ENCODE data around the gene LYSMD3.
A peak's percentile ranks its signal among the peaks of the same experiment; 100 is the strongest.

LYSMD3 gene

GRCh38 chr5:90494043-90494442 is 35.3 kb downstream of the LYSMD3 start:
- Histone ChIP-seq H3K27ac (ENCODE audit: insufficient read depth, low read depth, low read length, poor library complexity, severe bottlenecking) (no peak overlapping the region), H3K4me3 (ENCODE audit: insufficient read depth, low read depth, low read length) (no peak overlapping the region), H3K36me3 (ENCODE audit: control insufficient read depth, insufficient read depth, low read length) (no peaks in the 10 kb centered on the region), H3K9me3 (ENCODE audit: control insufficient read depth, low read length) (no peaks in the 10 kb centered on the region), H3K4me1 (ENCODE audit: control insufficient read depth, insufficient read depth, low read length) (no peaks in the 10 kb centered on the region), H3K27me3 (ENCODE audit: control insufficient read depth, insufficient read depth, low read length, poor library complexity, severe bottlenecking) (no peaks in the 10 kb centered on the region)

GRCh38 chr5:90488791-90489190 is 40.6 kb downstream of the LYSMD3 start:
- no peaks in the 10 kb centered on the region for H3K4me1 ChIP-seq (ENCODE audit: control insufficient read depth, insufficient read depth, low read length)
- no peaks in the 10 kb centered on the region for H3K36me3 ChIP-seq (ENCODE audit: control insufficient read depth, insufficient read depth, low read length)
- no peak overlapping the region for H3K27ac ChIP-seq (ENCODE audit: insufficient read depth, low read depth, low read length, poor library complexity, severe bottlenecking)
- H3K27me3 ChIP-seq (ENCODE audit: control insufficient read depth, insufficient read depth, low read length, poor library complexity, severe bottlenecking) = no peaks in the 10 kb centered on the region
- H3K4me3 ChIP-seq (ENCODE audit: insufficient read depth, low read depth, low read length) = no peak overlapping the region
- 83 to 100% methylated on average over 1 to 2 of the region's 2 CpGs for WGBS, 2 experiments
- H3K9me3 ChIP-seq (ENCODE audit: control insufficient read depth, low read length) = no peaks in the 10 kb centered on the region

GRCh38 chr5:90484540-90484939 is 44.8 kb downstream of the LYSMD3 start:
- no peak overlapping the region for H3K27ac ChIP-seq (ENCODE audit: insufficient read depth, low read depth, low read length, poor library complexity, severe bottlenecking)
- H3K27me3 ChIP-seq (ENCODE audit: control insufficient read depth, insufficient read depth, low read length, poor library complexity, severe bottlenecking) = no peaks in the 10 kb centered on the region
- WGBS, 2 experiments = 81% methylated on average over 3 of the region's 3 CpGs
- no peak overlapping the region for H3K4me3 ChIP-seq (ENCODE audit: insufficient read depth, low read depth, low read length)
- H3K9me3 ChIP-seq (ENCODE audit: control insufficient read depth, low read length) = no peaks in the 10 kb centered on the region
- H3K36me3 ChIP-seq (ENCODE audit: control insufficient read depth, insufficient read depth, low read length) = no peaks in the 10 kb centered on the region
- H3K4me1 ChIP-seq (ENCODE audit: control insufficient read depth, insufficient read depth, low read length) = no peaks in the 10 kb centered on the region

GRCh38 chr5:90483206-90483605 is 46.2 kb downstream of the LYSMD3 start:
- Histone ChIP-seq H3K4me3 (ENCODE audit: insufficient read depth, low read depth, low read length) (no peak overlapping the region), H3K4me1 (ENCODE audit: control insufficient read depth, insufficient read depth, low read length) (no peaks in the 10 kb centered on the region), H3K27me3 (ENCODE audit: control insufficient read depth, insufficient read depth, low read length, poor library complexity, severe bottlenecking) (no peaks in the 10 kb centered on the region), H3K9me3 (ENCODE audit: control insufficient read depth, low read length) (no peaks in the 10 kb centered on the region), H3K36me3 (ENCODE audit: control insufficient read depth, insufficient read depth, low read length) (no peaks in the 10 kb centered on the region), H3K27ac (ENCODE audit: insufficient read depth, low read depth, low read length, poor library complexity, severe bottlenecking) (no peak overlapping the region)
- WGBS, 2 experiments = 93 to 95% methylated on average over 8 of the region's 8 CpGs

- 100% methylated on average over 1 of the region's 1 CpG for WGBS, 2 experiments
- Histone ChIP-seq H3K36me3 (ENCODE audit: control insufficient read depth, insufficient read depth, low read length) (no peaks in the 10 kb centered on the region), H3K4me1 (ENCODE audit: control insufficient read depth, insufficient read depth, low read length) (peaks cover 7% of the 10 kb centered on the region), H3K9me3 (ENCODE audit: control insufficient read depth, low read length) (no peaks in the 10 kb centered on the region), H3K27ac (ENCODE audit: insufficient read depth, low read depth, low read length, poor library complexity, severe bottlenecking) (no peak overlapping the region), H3K4me3 (ENCODE audit: insufficient read depth, low read depth, low read length) (no peak overlapping the region), H3K27me3 (ENCODE audit: control insufficient read depth, insufficient read depth, low read length, poor library complexity, severe bottlenecking) (peaks cover 6% of the 10 kb centered on the region)
Measured at GRCh38 chr5:90480699-90481098, 48.7 kb downstream of the LYSMD3 start.

GRCh38 chr5:90479611-90480385 is 49.6 kb downstream of the LYSMD3 start:
- Histone ChIP-seq H3K27me3 (ENCODE audit: control insufficient read depth, insufficient read depth, low read length, poor library complexity, severe bottlenecking) (peaks cover 15% of the 10 kb centered on the region), H3K4me1 (ENCODE audit: control insufficient read depth, insufficient read depth, low read length) (peaks cover 7% of the 10 kb centered on the region), H3K27ac (ENCODE audit: insufficient read depth, low read depth, low read length, poor library complexity, severe bottlenecking) (no peak overlapping the region), H3K9me3 (ENCODE audit: control insufficient read depth, low read length) (no peaks in the 10 kb centered on the region), H3K36me3 (ENCODE audit: control insufficient read depth, insufficient read depth, low read length) (no peaks in the 10 kb centered on the region), H3K4me3 (ENCODE audit: insufficient read depth, low read depth, low read length) (no peak overlapping the region)

GRCh38 chr5:90477621-90478215 is 51.7 kb downstream of the LYSMD3 start:
- 86 to 87% methylated on average over 7 to 8 of the region's 8 CpGs for WGBS, 2 experiments
- no peak overlapping the region for H3K4me3 ChIP-seq (ENCODE audit: insufficient read depth, low read depth, low read length)
- H3K27me3 ChIP-seq (ENCODE audit: control insufficient read depth, insufficient read depth, low read length, poor library complexity, severe bottlenecking) = peaks cover 24% of the 10 kb centered on the region
- H3K27ac ChIP-seq (ENCODE audit: insufficient read depth, low read depth, low read length, poor library complexity, severe bottlenecking) = no peak overlapping the region
- peaks cover 7% of the 10 kb centered on the region for H3K4me1 ChIP-seq (ENCODE audit: control insufficient read depth, insufficient read depth, low read length)
- H3K9me3 ChIP-seq (ENCODE audit: control insufficient read depth, low read length) = no peaks in the 10 kb centered on the region
- H3K36me3 ChIP-seq (ENCODE audit: control insufficient read depth, insufficient read depth, low read length) = no peaks in the 10 kb centered on the region

GRCh38 chr5:90477073-90477472 is 52.3 kb downstream of the LYSMD3 start:
- H3K27me3 ChIP-seq (ENCODE audit: control insufficient read depth, insufficient read depth, low read length, poor library complexity, severe bottlenecking) = peaks cover 24% of the 10 kb centered on the region
- no peak overlapping the region for H3K4me3 ChIP-seq (ENCODE audit: insufficient read depth, low read depth, low read length)
- 6 to 11% methylated on average over 2 of the region's 2 CpGs for WGBS, 2 experiments

GRCh38 chr5:90476391-90476790 is 53.0 kb downstream of the LYSMD3 start:
- H3K36me3 ChIP-seq (ENCODE audit: control insufficient read depth, insufficient read depth, low read length) = no peaks in the 10 kb centered on the region
- H3K4me3 ChIP-seq (ENCODE audit: insufficient read depth, low read depth, low read length) = no peak overlapping the region
- H3K27ac ChIP-seq (ENCODE audit: insufficient read depth, low read depth, low read length, poor library complexity, severe bottlenecking) = no peak overlapping the region
- peaks cover 7% of the 10 kb centered on the region for H3K4me1 ChIP-seq (ENCODE audit: control insufficient read depth, insufficient read depth, low read length)
- 37 to 63% methylated on average over 3 of the region's 3 CpGs for WGBS, 2 experiments
- peaks cover 24% of the 10 kb centered on the region for H3K27me3 ChIP-seq (ENCODE audit: control insufficient read depth, insufficient read depth, low read length, poor library complexity, severe bottlenecking)
- no peaks in the 10 kb centered on the region for H3K9me3 ChIP-seq (ENCODE audit: control insufficient read depth, low read length)

More at GRCh38 chr5:90477073-90477472, 52.3 kb downstream of the LYSMD3 start:
- Histone ChIP-seq H3K36me3 (ENCODE audit: control insufficient read depth, insufficient read depth, low read length) (no peaks in the 10 kb centered on the region), H3K27ac (ENCODE audit: insufficient read depth, low read depth, low read length, poor library complexity, severe bottlenecking) (no peak overlapping the region), H3K9me3 (ENCODE audit: control insufficient read depth, low read length) (no peaks in the 10 kb centered on the region), H3K4me1 (ENCODE audit: control insufficient read depth, insufficient read depth, low read length) (peaks cover 7% of the 10 kb centered on the region)

GRCh38 chr5:90475436-90475980 is 53.9 kb downstream of the LYSMD3 start:
- WGBS, 2 experiments = 7 to 11% methylated on average over 16 to 17 of the region's 17 CpGs

More at GRCh38 chr5:90475436-90475980, 53.9 kb downstream of the LYSMD3 start:
- H3K27me3 ChIP-seq (ENCODE audit: control insufficient read depth, insufficient read depth, low read length, poor library complexity, severe bottlenecking) = peaks cover 24% of the 10 kb centered on the region
- H3K4me3 ChIP-seq (ENCODE audit: insufficient read depth, low read depth, low read length) = peak overlapping the region; percentile 75
- no peaks in the 10 kb centered on the region for H3K36me3 ChIP-seq (ENCODE audit: control insufficient read depth, insufficient read depth, low read length)
- H3K27ac ChIP-seq (ENCODE audit: insufficient read depth, low read depth, low read length, poor library complexity, severe bottlenecking) = no peak overlapping the region
- peaks cover 7% of the 10 kb centered on the region for H3K4me1 ChIP-seq (ENCODE audit: control insufficient read depth, insufficient read depth, low read length)
- no peaks in the 10 kb centered on the region for H3K9me3 ChIP-seq (ENCODE audit: control insufficient read depth, low read length)
